ENCODE data around the gene CMTM7. TPM values are rescaled to one million over a fixed set of nuclear protein-coding genes. Genes with fewer than 3 reads are reported as not detected.

Gene CMTM7
- total and polyA plus RNA-seq, 2 experiments from 2014 or later = 32.2 to 93.6 TPM

GRCh38 chr3:32411442-32411841 is 19.8 kb downstream of the CMTM7 start:
- H3K4me1 ChIP-seq (ENCODE audit: insufficient read depth) = peaks cover 55% of the 10 kb centered on the region
- H3K4me2 ChIP-seq = no peak overlapping the region
- Mint-ChIP-seq H3K27ac (0 out of 2 replicates have a peak overlapping the region, but pooled peaks have one; percentile 6), H3K4me1 (peaks cover 59% of the 10 kb centered on the region), H3K4me3 (no peak overlapping the region), H3K27me3 (ENCODE audit: insufficient read depth, low read depth, poor library complexity) (peaks cover 8% of the 10 kb centered on the region), H3K36me3 (ENCODE audit: low read depth) (no peaks in the 10 kb centered on the region), H3K9me3 (no peaks in the 10 kb centered on the region)
- TF ChIP-seq CREB1 (CRISPR knock-in tag; IDR thresholded peaks at IDR 0.05; ENCODE audit: low read depth) = no peak
- no peak for TF ChIP-seq JUNB (IDR thresholded peaks at IDR 0.05; ENCODE audit: unreplicated experiment)
- no peak for TF ChIP-seq ZNF114 (CRISPR knock-in tag; IDR thresholded peaks at IDR 0.05)
- no peak for TF ChIP-seq EZH2 (IDR thresholded peaks at IDR 0.05; ENCODE audit: low read depth, unreplicated experiment)
- TF ChIP-seq ETS1 (IDR thresholded peaks at IDR 0.05) = no peak
- TF ChIP-seq STAT1 (IDR thresholded peaks at IDR 0.05; ENCODE audit: unreplicated experiment) = no peak
- no peak for TF ChIP-seq POLR2AphosphoS5 (IDR thresholded peaks at IDR 0.05; ENCODE audit: low read depth)
- TF ChIP-seq NANOG (IDR thresholded peaks at IDR 0.05; ENCODE audit: borderline replicate concordance) = no peak
- TF ChIP-seq ZNF331 (CRISPR knock-in tag; IDR thresholded peaks at IDR 0.05; ENCODE audit: low read depth) = no peak
- H3K9me2 ChIP-seq (ENCODE audit: insufficient read depth) = no peaks in the 10 kb centered on the region; the same call in 1 of the 2 replicates
- DNase-seq (ENCODE audit: low spot score) = no peak
- H4K20me1 ChIP-seq (replicated peaks; ENCODE audit: insufficient read depth) = no peaks in the 10 kb centered on the region; the same call in 1 of the 2 replicates
- H3K36me3 ChIP-seq (ENCODE audit: insufficient read depth) = no peaks in the 10 kb centered on the region; the same call in 1 of the 2 replicates
- 0 out of 2 replicates have a peak, but pooled peaks cover 10% of the 10 kb centered on the region for H3F3A ChIP-seq (replicated peaks; ENCODE audit: low read depth)
- H3K79me2 ChIP-seq (replicated peaks; ENCODE audit: insufficient read depth) = peaks cover 54% of the 10 kb centered on the region
- H2AFZ ChIP-seq = no peak overlapping the region
- no peaks in the 10 kb centered on the region for H3K27me3 ChIP-seq (ENCODE audit: insufficient read depth)
- no peak overlapping the region for H3K27ac ChIP-seq (ENCODE audit: low read depth)
- no peak for ATAC-seq
- no peak overlapping the region for H3K4me3 ChIP-seq

GRCh38 chr3:32412887-32413286 is 21.2 kb downstream of the CMTM7 start:
- no peak overlapping the region for H2AFZ ChIP-seq
- H4K20me1 ChIP-seq (replicated peaks; ENCODE audit: insufficient read depth) = no peaks in the 10 kb centered on the region; the same call in 1 of the 2 replicates
- no peak overlapping the region for H3K27ac Mint-ChIP-seq
- peaks cover 45% of the 10 kb centered on the region for H3K4me1 ChIP-seq (ENCODE audit: insufficient read depth)
- H3K4me3 ChIP-seq = no peak overlapping the region
- no peaks in the 10 kb centered on the region for H3K36me3 Mint-ChIP-seq (ENCODE audit: low read depth)
- peaks cover 46% of the 10 kb centered on the region for H3K4me1 Mint-ChIP-seq
- H3K4me3 Mint-ChIP-seq = no peak overlapping the region
- H3K27me3 Mint-ChIP-seq (ENCODE audit: insufficient read depth, low read depth, poor library complexity) = peaks cover 8% of the 10 kb centered on the region
- H3K36me3 ChIP-seq (ENCODE audit: insufficient read depth) = no peaks in the 10 kb centered on the region; the same call in 1 of the 2 replicates
- H3K79me2 ChIP-seq (replicated peaks; ENCODE audit: insufficient read depth) = peaks cover 53% of the 10 kb centered on the region
- H3K9me2 ChIP-seq (ENCODE audit: insufficient read depth) = no peaks in the 10 kb centered on the region; the same call in 1 of the 2 replicates
- no peak overlapping the region for H3K4me2 ChIP-seq
- no peak overlapping the region for H3K27ac ChIP-seq (ENCODE audit: low read depth)
- DNase-seq (ENCODE audit: low spot score) (no peak), ATAC-seq (no peak)
- no peaks in the 10 kb centered on the region for H3K9me3 Mint-ChIP-seq
- TF ChIP-seq CTCF (conservative IDR thresholded peaks at IDR 0.05; ENCODE audit: low read depth in 2 of 2) (no peak), ZNF462 (CRISPR knock-in tag; IDR thresholded peaks at IDR 0.05) (no peak), EZH2phosphoT487 (IDR thresholded peaks at IDR 0.05; ENCODE audit: unreplicated experiment) (no peak), ZNF331 (CRISPR knock-in tag; IDR thresholded peaks at IDR 0.05; ENCODE audit: low read depth) (no peak), CREB1 (CRISPR knock-in tag; IDR thresholded peaks at IDR 0.05; ENCODE audit: low read depth) (no peak), ZNF114 (CRISPR knock-in tag; IDR thresholded peaks at IDR 0.05) (no peak), EZH2 (IDR thresholded peaks at IDR 0.05; ENCODE audit: low read depth, unreplicated experiment) (no peak)
- no peaks in the 10 kb centered on the region for H3K27me3 ChIP-seq (ENCODE audit: insufficient read depth)
- 0 out of 2 replicates have a peak, but pooled peaks cover 9% of the 10 kb centered on the region for H3F3A ChIP-seq (replicated peaks; ENCODE audit: low read depth)
